GM18858 (cell line): ENCODE data around the gene EP400.
A peak's percentile ranks its signal among the peaks of the same experiment; 100 is the strongest.

Experiments
- ATAC-seq: cut with Tn5 transposase; IDR thresholded peaks from one replicate; pipeline ENCODE4 v1.9.1; 2021; ENCODE audit not compliant: unreplicated experiment

The EP400 gene, protein sequence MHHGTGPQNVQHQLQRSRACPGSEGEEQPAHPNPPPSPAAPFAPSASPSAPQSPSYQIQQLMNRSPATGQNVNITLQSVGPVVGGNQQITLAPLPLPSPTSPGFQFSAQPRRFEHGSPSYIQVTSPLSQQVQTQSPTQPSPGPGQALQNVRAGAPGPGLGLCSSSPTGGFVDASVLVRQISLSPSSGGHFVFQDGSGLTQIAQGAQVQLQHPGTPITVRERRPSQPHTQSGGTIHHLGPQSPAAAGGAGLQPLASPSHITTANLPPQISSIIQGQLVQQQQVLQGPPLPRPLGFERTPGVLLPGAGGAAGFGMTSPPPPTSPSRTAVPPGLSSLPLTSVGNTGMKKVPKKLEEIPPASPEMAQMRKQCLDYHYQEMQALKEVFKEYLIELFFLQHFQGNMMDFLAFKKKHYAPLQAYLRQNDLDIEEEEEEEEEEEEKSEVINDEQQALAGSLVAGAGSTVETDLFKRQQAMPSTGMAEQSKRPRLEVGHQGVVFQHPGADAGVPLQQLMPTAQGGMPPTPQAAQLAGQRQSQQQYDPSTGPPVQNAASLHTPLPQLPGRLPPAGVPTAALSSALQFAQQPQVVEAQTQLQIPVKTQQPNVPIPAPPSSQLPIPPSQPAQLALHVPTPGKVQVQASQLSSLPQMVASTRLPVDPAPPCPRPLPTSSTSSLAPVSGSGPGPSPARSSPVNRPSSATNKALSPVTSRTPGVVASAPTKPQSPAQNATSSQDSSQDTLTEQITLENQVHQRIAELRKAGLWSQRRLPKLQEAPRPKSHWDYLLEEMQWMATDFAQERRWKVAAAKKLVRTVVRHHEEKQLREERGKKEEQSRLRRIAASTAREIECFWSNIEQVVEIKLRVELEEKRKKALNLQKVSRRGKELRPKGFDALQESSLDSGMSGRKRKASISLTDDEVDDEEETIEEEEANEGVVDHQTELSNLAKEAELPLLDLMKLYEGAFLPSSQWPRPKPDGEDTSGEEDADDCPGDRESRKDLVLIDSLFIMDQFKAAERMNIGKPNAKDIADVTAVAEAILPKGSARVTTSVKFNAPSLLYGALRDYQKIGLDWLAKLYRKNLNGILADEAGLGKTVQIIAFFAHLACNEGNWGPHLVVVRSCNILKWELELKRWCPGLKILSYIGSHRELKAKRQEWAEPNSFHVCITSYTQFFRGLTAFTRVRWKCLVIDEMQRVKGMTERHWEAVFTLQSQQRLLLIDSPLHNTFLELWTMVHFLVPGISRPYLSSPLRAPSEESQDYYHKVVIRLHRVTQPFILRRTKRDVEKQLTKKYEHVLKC (N-terminal part only)

DNA sequence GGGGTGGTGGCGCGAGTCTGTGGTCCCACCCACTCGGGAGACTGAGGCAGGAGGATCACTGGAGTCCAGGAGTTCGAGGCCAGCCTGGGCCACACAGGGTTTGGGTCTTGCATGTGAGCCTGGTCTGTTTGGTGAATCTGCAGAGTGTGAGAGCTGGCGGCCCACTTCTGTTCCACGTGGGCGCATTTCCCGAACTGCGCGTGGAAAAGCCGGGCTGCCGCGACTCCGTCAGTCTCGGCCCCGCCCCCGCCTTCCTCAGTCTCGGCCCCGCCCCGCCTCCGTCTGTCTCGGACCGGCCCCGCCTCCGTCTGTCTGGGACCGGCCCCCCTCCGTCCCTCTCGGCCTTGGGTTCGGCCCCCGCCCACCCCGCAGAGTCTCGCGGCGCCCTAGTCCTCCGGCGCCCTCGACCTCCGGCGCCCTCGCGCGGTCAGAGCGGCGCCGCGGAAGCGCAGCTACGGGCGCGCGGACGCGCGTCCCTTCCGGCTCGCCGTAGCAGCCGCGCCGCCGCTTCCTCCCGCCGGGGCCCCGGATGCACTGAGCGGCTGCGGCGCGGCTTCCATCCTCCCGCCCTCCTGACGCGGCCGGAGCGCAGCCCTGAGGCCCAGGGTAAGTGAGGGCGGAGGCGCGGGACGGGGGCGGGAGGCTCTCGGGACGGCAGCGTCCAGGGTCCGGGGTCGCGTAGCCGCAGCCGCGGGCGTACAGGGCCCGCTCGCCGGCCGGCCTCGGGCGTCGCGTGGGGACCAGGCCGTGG lies at the start of gene EP400:
EP400 (plus strand) TSS at position 512 of the 751 bp plus-strand sequence. CDS start 10,678 bp downstream, outside the sequence.
- ATAC-seq, result peak; percentile 65

DNA sequence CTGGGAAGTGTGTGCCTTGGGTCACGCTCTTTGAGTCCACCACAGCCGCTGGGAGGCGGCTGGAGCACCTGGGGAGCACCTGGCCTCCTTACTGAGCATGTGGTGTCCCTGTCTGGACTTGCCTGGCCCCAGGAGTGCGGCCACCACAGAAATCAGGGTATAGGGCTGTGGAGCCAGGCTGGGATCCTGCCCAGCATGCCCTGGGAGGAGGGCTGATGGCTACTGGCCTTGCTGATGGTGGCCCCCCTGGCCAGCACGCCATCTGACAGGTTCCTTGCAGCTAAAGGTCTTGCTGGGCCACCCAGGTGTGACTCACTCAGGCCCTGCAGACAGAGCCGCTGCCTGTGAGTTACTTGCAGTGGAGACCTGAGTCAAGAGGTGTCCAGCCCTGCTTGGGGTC lies 49.3 kb upstream of the EP400 start:
- ATAC-seq, result no peak

DNA sequence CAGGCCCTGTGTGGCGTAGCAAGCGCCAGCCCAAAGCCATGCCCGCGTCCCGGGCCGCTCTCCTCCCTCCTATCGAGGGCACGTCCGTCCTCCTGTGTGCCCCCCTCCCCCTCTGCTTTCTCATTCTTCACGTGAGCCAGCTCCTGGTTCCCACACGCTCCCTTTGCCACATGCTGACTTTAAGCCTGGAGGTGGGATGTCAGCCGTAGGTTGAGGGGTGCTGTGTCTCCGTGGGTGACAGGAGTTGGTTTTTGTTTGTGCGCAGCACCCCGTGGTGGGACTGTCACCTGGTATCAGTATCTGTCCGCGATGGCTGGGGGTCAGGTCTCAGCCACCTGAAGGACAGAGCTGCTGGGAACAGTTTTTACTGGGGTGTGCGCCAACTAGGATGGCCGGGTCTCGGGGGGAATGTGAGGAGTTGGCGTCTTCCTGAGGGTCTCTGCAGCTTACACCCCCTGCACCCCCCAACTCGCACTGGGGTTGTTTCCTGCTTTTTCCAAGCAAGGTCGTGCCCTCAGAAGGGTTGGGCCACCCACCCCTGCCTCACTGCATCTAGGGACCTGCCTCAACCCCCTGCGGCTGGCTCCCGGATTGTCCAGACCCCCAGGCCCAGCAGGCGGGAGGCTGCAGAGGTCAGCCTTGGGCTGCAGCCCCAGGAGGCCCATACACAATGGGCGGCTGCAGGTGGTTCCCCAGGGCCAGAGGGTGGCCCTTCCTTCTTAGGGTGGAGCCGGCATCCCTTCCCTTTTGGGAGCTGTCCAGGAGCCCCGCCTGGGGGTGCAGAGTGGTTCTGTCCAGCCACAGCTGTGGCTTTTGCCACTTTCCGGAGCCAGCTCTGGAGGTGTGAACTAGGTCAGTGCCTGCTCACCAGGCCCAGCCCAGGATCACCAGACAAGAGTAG lies 48.1 kb upstream of the EP400 start:
- no peak for ATAC-seq

DNA sequence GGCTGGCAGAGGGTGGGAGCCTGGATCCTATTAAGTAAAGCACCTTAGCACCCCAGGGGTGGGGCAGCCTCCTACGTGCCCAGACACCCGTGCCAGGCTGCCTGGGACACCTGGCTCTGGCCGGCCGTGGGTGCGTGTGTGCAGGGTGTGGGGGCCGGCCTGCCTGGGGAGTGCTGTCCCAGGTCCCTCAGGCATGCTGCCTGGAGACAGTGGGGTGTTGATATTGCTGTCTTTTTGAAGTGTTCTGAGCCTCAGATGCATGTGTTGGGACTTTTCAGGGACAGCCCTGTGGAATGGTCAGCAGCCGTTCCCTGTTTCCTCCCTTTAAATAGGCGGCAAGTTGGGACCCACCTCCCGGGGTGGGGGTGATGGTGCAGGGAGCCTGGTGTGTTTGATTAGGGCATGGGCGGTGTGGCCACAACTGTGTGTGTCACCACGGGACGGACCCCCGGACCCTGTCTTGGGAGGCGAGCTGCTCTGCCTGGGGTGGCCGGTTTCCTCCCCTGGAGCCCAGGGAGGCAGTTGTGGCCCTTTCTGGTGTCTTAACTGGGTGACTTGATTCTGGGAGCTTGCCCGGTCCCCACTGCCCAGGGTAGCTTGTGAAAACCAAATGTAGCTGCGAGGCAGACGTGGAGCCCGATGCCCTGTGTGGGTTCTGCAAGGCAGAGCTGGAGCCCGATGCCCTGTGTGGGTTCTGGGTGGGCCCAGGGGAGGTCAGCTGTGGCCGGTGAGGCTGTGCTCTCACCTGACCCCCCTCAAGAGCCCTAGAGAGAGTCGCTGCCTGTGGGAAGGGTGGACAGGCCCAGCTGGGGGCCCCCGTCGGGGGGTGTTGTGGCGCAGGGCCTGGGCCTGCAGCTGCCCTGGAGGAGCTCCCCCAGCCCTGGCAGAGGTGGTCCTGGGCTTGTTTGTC lies 47.2 kb upstream of the EP400 start:
- no peak for ATAC-seq

DNA sequence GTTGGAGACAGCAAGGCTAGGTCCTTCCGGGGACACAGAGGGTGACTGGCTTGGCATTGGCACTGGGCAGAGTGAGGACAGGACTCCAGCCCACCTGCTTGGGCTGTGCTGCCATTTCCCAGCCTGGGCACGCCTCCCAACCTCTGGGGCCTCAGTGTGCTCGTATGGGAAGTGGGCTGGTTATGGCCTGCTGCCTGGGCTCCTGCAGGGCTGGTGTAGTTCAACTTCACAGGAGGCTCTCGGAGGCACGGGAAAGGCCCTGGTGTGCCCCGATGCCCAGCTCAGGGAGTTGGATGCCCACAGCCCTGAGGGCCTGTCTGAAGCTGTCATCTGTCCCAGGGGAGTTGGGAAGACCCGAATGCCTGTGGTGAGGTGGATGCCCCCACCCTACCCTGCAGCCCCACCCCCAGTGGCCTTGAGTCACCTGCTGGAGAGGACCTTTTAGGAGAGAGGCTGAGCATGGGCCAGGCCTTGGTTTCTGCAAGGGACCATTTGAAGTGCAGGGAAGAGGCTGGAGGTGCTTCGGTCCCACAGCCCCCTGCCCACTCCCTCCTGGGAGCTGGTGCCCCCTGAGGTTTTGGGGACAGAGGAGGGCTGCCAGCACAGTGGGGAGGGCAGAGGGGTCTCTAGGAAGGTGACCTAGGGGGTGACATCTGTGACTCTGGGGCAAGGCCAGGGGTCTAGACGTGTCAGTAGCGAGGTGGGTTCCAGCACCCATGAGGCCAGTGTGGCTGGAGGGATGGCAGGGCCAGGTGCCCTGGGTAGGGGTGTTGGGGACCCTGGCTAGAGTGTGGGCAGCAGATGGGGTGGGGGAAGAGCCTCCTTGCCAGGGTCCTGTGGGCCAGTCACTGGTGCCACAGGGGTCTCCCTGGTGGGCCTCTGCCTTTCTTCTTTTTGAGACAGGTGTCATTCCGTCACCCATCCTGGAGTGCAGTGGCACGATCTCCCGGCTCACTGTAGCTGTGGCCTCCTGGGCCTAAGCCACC lies 46.2 kb upstream of the EP400 start:
- ATAC-seq, result no peak

DNA sequence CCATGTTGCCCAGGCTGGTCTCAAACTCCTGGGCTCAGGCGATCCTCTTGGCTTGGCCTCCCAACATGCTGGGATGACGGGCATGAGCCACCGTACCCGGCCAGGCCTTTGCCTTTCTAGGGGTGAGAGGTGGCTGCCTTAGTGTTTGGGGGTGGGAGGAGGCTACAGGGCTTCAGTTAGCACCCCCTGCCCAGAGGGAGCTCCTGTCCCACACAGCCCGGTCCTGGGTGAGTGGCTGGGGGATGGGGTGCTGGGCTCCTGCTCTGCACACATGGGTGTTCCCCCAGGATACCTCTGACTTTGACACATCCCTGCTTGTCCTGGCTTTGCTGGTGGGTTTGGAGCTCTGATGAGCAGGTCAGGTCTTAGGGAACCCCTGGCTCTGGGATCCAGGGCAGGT lies 45.4 kb upstream of the EP400 start:
- no peak for ATAC-seq

DNA sequence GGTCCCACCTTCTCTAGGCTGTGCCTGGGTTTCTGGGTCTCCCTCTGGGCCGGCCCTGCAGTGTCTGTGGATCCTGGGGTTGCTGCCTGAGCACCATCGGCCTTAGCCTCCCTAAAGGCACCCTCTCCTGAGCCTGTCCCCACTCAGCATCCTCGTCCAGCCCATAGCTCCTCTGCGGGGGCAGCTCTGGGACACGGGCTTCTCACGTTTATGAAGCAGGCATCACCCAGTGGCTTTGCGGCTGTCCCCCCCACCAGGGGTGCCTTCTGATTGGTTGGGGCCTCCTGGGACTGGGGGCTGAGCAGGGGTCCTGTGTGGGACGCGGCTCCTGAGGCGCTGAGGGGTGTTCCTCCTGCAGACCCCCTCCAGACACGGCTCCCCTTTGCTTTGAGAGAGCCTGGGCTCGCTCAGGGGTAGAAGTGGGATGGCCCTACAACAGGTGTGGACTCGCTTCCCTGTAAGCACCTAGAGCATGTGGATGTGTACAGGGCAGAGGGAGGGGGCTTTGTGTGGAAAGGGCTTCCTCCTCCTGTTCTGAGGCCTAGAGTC lies 44.6 kb upstream of the EP400 start:
- ATAC-seq, result no peak

DNA sequence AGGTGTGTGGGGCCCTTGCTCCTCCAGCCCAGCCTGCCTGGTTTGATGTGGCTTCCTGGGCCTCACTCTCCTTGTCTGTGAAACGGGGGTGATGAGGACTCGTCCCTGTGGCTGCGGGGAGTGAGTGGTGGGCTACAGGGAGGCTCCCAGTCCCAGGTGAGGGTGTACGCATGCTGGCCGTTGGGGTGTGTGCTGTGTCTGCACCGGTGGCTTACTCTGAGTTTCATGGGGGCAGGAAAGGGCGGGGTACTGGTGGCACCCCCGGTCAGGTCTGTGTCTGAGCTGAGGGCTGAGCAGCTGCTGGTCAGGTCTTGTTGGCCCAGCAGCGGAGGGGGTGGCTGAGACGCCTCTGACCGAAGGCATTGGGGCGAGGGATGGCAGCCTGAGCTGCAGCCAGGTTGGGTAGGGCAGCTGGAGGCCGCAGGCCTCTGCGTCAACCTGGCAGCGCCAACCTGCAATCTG lies 44.1 kb upstream of the EP400 start:
- no peak for ATAC-seq

DNA sequence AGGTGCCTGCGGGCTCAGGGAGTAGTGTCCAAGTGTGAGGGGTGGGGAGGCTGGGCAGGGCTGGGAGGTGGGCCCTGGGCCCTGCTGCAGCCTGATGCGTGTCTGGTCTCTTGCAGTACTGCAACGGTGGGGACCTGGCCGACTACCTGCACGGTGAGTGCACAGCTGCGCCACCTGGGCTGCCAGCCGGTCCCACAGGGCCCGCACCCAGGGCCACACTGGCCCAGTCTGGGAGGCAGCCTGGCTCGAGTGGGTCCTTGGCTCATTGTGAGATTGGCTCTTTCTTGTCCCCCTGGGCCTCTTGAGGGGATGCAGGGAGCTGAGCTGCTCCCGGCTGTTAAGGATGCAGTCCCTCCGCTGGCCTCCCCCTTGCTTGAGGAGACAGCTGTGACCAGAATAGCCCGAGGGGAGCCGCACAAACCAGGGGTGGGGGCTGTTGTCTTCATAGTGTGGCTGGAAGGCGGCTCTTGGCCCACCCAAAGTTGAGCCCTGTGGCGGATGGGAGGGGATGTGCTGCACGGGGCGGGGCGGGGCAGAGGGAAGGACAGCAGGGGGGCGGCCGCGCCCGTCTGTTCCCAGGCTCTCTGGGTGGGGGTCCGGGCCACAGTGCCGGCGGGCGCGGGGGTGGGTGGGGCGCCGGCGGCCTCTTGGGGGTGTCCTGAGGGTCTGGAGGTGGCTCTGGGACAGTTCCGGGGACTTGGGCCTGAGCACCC lies 42.2 kb upstream of the EP400 start:
- no peak for ATAC-seq

DNA sequence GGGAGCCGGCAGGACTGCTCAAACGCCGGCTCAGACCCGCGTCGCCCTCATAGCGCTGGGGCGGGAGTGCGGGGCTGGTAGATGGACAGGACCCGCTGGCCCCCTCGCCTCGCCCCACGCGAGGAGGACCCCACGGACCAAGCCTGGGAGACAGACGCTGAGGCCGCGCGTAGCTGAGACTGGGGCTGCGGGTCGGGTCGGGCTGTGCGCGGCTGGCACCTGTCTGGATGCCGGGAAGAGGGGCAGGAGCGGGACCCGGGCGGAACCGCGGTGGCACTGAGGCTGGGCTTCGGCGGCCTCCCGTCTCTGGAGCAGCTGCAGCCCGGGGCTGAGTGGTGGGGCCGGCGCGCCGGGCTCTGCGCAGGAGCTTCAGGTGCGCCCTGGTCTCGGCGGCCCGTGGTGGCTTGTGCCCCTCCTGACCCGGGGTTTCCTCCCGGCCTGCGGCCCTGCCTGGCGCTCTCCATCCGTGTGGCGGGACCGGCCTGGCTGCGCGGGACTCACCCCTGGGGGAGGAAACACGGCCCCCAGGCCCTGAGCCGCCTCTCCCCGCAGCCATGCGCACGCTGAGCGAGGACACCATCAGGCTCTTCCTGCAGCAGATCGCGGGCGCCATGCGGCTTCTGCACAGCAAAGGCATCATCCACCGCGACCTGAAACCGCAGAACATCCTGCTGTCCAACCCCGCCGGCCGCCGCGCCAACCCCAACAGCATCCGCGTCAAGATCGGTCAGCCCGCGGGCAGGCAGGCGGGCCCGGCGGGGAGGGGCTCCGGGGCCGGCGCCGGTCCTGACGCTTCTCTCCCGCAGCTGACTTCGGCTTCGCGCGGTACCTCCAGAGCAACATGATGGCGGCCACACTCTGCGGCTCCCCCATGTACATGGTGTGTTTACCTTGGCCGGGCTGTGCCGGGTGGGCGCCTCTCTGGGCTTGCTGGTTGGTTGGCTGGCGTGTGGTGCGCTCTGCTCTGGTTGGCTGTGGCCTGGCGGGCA lies 41.4 kb upstream of the EP400 start:
- no peak for ATAC-seq

DNA sequence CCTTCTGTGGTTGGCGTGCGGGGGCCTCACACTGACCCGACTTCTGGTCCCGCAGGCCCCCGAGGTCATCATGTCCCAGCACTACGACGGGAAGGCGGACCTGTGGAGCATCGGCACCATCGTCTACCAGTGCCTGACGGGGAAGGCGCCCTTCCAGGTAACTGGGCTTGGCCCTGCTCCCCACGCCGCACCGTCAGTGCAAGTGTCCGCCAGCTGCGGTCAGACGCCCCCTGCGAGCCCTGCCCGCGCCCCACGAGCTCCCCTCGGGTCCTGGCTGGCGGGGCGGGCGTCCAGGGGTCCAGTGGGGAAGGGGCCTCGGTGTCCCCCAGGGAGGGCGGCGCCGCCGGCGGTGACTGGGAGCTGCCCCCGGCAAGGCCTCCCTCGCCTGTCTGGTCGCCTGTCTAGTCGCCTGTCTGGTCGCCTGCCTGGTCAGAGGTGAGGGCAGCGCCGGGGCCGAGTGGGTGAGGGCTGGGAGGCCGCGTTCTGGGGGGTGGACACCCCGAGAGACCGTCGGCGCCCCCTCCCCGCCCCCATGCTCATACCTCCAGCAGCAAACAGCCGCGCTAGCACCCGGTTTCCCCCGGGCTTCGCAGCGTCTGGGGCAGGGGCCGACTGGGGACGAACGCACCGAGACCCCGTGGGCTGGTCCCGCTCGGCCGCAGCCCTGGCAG lies 40.5 kb upstream of the EP400 start:
- ATAC-seq, result no peak

DNA sequence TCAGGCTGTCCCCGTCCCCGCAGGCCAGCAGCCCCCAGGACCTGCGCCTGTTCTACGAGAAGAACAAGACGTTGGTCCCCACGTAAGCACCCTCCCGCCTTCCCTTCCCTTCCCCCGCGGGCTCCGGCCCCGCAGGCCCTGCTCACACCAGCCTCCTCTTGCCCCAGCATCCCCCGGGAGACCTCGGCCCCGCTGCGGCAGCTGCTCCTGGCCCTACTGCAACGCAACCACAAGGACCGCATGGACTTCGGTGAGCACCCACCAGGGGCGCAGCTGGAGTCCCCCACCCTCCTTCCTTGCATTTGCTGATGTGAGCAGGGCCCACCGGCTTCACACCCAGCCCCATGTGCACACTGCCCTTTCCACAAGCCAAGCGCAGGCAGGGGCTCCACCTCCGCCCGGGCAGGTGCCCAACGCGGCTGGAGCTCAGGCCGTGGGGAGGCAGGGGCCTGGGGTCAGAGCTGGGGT lies 40.0 kb upstream of the EP400 start:
- no peak for ATAC-seq

DNA sequence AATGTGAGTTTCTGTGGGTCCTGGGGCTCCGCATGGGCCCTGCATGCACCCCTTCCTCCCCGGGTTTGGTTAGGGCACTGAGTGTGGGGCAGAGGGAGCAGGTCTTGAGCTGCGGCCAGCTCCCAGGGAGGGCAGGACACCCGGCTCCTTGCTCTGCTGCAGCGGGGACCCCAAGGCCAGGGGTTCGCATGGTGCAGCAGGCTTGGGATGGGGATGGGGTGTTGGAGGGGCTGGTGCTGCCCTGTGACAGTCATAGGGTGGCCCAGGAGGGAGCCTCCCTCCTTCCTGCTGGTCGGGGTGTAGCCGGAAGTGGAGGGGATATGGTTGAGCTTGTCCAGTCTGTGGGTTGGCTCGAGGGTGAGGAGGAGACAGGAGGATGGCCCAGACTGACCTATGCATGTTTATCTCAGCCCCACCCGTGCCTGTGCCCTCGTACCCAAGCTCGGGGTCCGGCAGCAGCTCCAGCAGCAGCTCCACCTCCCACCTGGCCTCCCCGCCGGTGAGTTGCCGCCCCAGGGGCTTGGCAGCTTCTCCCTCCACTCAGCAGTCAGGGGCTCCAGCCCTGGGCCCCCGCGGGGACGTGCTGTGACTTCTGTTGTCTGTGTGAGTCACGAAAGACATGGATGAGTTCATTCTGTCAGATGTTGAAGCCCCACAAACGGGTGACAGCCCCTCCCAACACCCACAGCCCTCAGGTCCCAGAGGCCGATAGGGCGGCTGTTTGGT lies 39.3 kb upstream of the EP400 start:
- ATAC-seq, result no peak
